Prostate gland (tissue), 2 donors: ENCODE results near the gene HNF1A. TPM values are rescaled to one million over a fixed set of nuclear protein-coding genes. Genes with fewer than 3 reads are reported as not detected.

Experiments
- DNase-seq: peaks from one replicate; pipeline ENCODE4 v3.0.0-alpha.2; 2019; ENCODE audit warnings: low spot score
- H3K27ac ChIP-seq, 2 donors: fragments of 200-600 bp; sonication (generic); 2 replicates each; pipeline ENCODE4 v1.5.1; 2017 to 2019
- H3K27me3 ChIP-seq: fragments of 200-600 bp; sonication (generic); replicated peaks from 2 replicates; pipeline ENCODE4 v1.5.1; 2019; ENCODE audit not compliant: insufficient read depth
- H3K36me3 ChIP-seq, 2 donors: fragments of 200-600 bp; sonication (generic); 1 replicate in 1 of 2; 2 replicates in 1 of 2; pipeline versions ENCODE4 v1.5.1 to v1.8.1; 2017 to 2019
- H3K4me1 ChIP-seq: fragments of 200-600 bp; sonication (generic); replicated peaks from 2 replicates; pipeline ENCODE4 v1.5.1; 2019
- H3K4me3 ChIP-seq, 2 donors: fragments of 200-600 bp; sonication (generic); 2 replicates each; pipeline ENCODE4 v1.5.1; 2017 to 2019
- H3K9me3 ChIP-seq: fragments of 200-600 bp; sonication (generic); 2 replicates; pipeline ENCODE4 v1.5.1; 2017
- POLR2A ChIP-seq: fragments of 450-650 bp; IDR thresholded peaks from one replicate; pipeline ENCODE4 v1.6.1; 2016; ENCODE audit warnings: antibody characterized with exemption, mild to moderate bottlenecking
- POLR2AphosphoS5 ChIP-seq: sonication (generic); formaldehyde crosslinking; IDR thresholded peaks from one replicate; pipeline ENCODE4 v1.6.1; 2017; ENCODE audit warnings: antibody characterized with exemption
- WGBS: methylation state at CpG from one replicate; pipeline ENCODE4 v1.1.5; 2018; 5-methylcytosine and 5-hydroxymethylcytosine counted together
- intact Hi-C: fragments of 100-400 bp; cut with DNase I; formaldehyde crosslinking; loops from one replicate; pipeline ENCODE4 v1.14.2; 2022
- total RNA-seq, 2 donors: library from RNA; depleted of rRNA; stranded (reverse); fragments of >200 nt; gene quantifications; one replicate each; pipeline ENCODE4 v1.1.0, GENCODE V29; 2016
- TF ChIP-seq, protein P1 (sequence below), 4 experiments: fragments of 200-600 bp in 2 of 4; fragments of 450-650 bp in 2 of 4; sonication (generic) in 2 of 4; IDR thresholded peaks; 1 replicate in 3 of 4; 2 replicates in 1 of 4; pipeline ENCODE4 v1.5.1; 2016 to 2019; ENCODE audit warnings: antibody characterized with exemption in 4 of 4, mild to moderate bottlenecking in 2 of 4, moderate library complexity in 2 of 4

Gene HNF1A
- total RNA-seq, 2 donors from 2014 or later = 1.1 to 1.3 TPM

DNA sequence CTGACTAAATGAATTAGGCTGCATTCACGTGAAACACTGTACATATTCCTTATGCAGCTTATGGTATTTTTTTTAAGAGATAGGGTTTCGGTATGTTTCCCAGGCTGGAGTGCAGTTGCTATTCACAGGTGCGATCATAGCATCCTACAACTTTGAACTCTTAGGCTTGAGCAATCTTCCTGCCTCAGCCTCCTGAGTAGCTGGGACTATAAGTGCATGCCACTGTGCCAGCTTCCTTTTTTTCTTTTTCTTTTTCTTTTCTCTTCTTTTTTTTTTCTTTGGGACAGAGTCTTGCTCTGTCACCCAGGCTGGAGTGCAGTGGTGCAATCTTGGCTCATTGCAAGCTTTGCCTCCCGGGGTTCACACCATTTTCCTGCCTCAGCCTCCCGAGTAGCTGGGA is 38.3 kb upstream of the HNF1A start:
- Histone ChIP-seq H3K27ac (no peak overlapping the region), H3K27me3 (no peaks in the 10 kb centered on the region), H3K4me3 (no peak overlapping the region), H3K36me3 (no peaks in the 10 kb centered on the region), H3K4me1 (no peaks in the 10 kb centered on the region), H3K9me3 (no peaks in the 10 kb centered on the region)
- no peak for TF ChIP-seq POLR2AphosphoS5
- TF ChIP-seq POLR2A = no peak
- TF ChIP-seq, protein P1, sequence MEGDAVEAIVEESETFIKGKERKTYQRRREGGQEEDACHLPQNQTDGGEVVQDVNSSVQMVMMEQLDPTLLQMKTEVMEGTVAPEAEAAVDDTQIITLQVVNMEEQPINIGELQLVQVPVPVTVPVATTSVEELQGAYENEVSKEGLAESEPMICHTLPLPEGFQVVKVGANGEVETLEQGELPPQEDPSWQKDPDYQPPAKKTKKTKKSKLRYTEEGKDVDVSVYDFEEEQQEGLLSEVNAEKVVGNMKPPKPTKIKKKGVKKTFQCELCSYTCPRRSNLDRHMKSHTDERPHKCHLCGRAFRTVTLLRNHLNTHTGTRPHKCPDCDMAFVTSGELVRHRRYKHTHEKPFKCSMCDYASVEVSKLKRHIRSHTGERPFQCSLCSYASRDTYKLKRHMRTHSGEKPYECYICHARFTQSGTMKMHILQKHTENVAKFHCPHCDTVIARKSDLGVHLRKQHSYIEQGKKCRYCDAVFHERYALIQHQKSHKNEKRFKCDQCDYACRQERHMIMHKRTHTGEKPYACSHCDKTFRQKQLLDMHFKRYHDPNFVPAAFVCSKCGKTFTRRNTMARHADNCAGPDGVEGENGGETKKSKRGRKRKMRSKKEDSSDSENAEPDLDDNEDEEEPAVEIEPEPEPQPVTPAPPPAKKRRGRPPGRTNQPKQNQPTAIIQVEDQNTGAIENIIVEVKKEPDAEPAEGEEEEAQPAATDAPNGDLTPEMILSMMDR (IDR thresholded peaks at IDR 0.05) = no peak
- intact Hi-C loops = no loop called here
- DNase-seq = no peak
- 65% methylated on average over 5 of the region's 5 CpGs for WGBS

DNA sequence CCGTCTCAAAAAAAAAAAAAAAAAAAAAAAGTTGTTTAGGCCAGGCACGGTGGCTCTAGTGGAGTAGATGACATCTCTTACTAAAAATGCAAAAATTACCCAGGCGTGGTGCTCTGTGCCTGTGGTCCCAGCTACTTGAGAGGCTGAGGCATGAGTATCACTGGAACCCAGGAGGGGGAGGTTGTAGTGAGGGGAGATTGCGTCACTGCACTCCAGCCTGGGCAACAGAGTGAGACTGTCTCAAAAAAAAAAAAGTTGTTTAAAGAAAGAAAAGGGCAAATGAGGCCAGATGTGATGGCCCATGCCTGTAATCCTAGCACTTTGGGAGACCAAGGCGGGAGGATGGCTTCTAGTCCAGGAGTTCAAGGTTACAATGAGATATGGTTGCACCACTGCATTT is 37.5 kb upstream of the HNF1A start:
- no peaks in the 10 kb centered on the region for H3K9me3 ChIP-seq
- no peaks in the 10 kb centered on the region for H3K4me1 ChIP-seq
- no peak overlapping the region for H3K27ac ChIP-seq
- TF ChIP-seq POLR2A (no peak), POLR2AphosphoS5 (no peak)
- TF ChIP-seq, protein P1 (IDR thresholded peaks at IDR 0.05) = no peak
- H3K36me3 ChIP-seq = no peaks in the 10 kb centered on the region
- no peaks in the 10 kb centered on the region for H3K27me3 ChIP-seq
- DNase-seq = no peak
- no peak overlapping the region for H3K4me3 ChIP-seq
- 71% methylated on average over 5 of the region's 5 CpGs for WGBS
- intact Hi-C loops = no loop called here

DNA sequence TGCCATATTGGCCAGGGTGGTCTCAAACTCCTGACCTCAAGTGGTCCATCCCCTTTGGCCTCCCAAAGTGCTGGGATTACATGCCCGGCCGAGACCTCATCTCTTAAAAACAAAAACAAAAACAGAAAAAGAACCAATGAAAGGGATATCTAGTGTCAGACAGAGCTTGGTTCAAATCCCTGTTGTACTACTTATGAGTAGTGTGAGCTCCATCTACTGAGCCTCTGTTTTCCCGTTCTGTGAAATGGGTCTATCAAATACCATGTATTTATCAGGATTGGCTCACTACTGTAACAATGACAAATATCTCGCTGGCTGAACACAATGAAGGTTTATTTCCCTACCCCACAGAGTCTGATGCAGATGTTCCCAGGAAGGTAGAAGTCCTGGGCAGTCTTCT is 36.9 kb upstream of the HNF1A start:
- Histone ChIP-seq H3K4me1 (no peaks in the 10 kb centered on the region), H3K4me3 (no peak overlapping the region), H3K27me3 (no peaks in the 10 kb centered on the region), H3K36me3 (no peaks in the 10 kb centered on the region), H3K27ac (no peak overlapping the region), H3K9me3 (no peaks in the 10 kb centered on the region)
- no peak for TF ChIP-seq POLR2AphosphoS5
- no peak for TF ChIP-seq POLR2A
- TF ChIP-seq, protein P1 (IDR thresholded peaks at IDR 0.05) = no peak
- DNase-seq = no peak
- intact Hi-C loops = no loop called here
- 95% methylated on average over 4 of the region's 4 CpGs for WGBS

DNA sequence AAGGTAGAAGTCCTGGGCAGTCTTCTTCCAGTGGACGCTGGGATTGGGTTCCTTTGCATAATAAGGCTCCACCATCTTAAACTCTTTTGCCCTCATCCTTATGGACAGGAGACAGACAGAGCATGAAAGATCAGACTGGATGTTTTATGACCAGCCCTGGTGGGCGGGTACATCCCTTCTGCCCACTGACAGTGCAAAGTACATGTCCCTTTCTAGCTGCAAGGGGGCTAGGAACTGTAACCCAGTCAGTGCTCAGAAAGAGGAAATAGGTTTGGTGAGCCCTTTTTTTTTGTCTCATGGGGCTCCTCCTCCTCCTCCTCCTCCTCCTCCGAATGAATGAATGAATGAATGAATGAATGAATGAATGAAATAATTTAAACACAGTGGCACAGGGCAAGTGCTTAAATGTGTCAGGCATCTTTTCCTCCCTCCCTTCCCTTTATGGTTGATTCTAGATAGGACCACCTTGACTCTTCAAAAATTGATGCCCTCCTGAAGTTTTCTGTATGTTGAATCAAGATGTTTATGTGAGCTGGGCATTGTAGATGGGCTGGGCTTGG is 36.4 kb upstream of the HNF1A start:
- Histone ChIP-seq H3K9me3 (no peaks in the 10 kb centered on the region), H3K27me3 (no peaks in the 10 kb centered on the region), H3K36me3 (no peaks in the 10 kb centered on the region), H3K27ac (no peak overlapping the region), H3K4me3 (no peak overlapping the region), H3K4me1 (no peaks in the 10 kb centered on the region)
- no peak for DNase-seq
- intact Hi-C loops = no loop called here
- TF ChIP-seq, protein P1 (IDR thresholded peaks at IDR 0.05) = no peak
- TF ChIP-seq POLR2AphosphoS5 (no peak), POLR2A (no peak)
- WGBS = 52% methylated on average over 3 of the region's 3 CpGs

DNA sequence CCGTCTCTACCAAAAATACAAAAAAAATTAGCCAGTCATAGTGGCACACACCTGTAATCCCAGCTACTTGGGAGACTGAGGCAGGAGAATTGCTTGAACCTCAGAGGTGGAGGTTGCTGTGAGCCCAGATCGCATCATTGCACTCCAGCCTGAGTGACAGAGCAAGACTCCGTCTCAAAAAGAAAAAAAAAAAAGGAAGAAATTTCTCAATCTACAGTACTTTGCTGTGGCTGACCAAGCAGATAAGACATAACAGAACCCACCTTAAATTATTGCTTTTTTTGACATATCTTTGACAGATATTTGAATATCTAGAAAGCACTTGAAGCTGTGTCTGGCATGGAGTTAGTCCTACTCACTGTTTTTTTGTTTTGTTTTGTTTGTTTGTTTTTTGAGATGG is 34.9 kb upstream of the HNF1A start:
- TF ChIP-seq POLR2AphosphoS5 = no peak
- TF ChIP-seq POLR2A = no peak
- TF ChIP-seq, protein P1 (IDR thresholded peaks at IDR 0.05) = no peak
- DNase-seq = no peak
- Histone ChIP-seq H3K27ac (no peak overlapping the region), H3K4me3 (no peak overlapping the region), H3K27me3 (no peaks in the 10 kb centered on the region), H3K4me1 (no peaks in the 10 kb centered on the region), H3K36me3 (no peaks in the 10 kb centered on the region), H3K9me3 (no peaks in the 10 kb centered on the region)
- intact Hi-C loops = no loop called here
- 85% methylated on average over 3 of the region's 3 CpGs for WGBS
